Esophagus squamous epithelium (tissue), 5 donors: ENCODE data around the gene IER5L. TPM values are rescaled to one million over a fixed set of nuclear protein-coding genes. Genes with fewer than 3 reads are reported as not detected.

Experiments
- DNase-seq: peaks from one replicate; lab custom pipeline; 2025; lab: John Stamatoyannopoulos, UW
- H3K27ac ChIP-seq, 4 donors: fragments of 200-600 bp; sonication (generic); one replicate each; pipeline ENCODE4 v1.5.1; 2016 to 2019; ENCODE audit warnings: mild to moderate bottlenecking in 1 of 4
- H3K27me3 ChIP-seq, 4 donors: fragments of 200-600 bp; sonication (generic); 1 replicate in 3 of 4; 2 replicates in 1 of 4; pipeline versions ENCODE4 v1.5.1 to v1.6.0; 2017 to 2021; ENCODE audit warnings: antibody characterized with exemption in 1 of 4
- H3K36me3 ChIP-seq, 3 donors: fragments of 200-600 bp; sonication (generic); one replicate each; pipeline ENCODE4 v1.5.1; 2016 to 2019
- H3K4me1 ChIP-seq, 3 donors: fragments of 200-600 bp; sonication (generic); one replicate each; pipeline ENCODE4 v1.5.1; 2017 to 2019
- H3K4me3 ChIP-seq, 4 donors: fragments of 200-600 bp; sonication (generic); 1 replicate in 3 of 4; 2 replicates in 1 of 4; pipeline ENCODE4 v1.5.1; 2016 to 2019; ENCODE audit warnings: mild to moderate bottlenecking in 2 of 4, moderate library complexity in 1 of 4
- H3K9me3 ChIP-seq, 3 donors: fragments of 200-600 bp; sonication (generic); one replicate each; pipeline ENCODE4 v1.5.1; 2016 to 2019
- CTCF ChIP-seq, 6 experiments: fragments of 450-650 bp in 4 of 6; fragments of 200-600 bp in 2 of 6; sonication (generic) in 2 of 6; IDR thresholded peaks; one replicate each; pipeline ENCODE4 v1.5.1; 2016 to 2019; ENCODE audit warnings: antibody characterized with exemption in 6 of 6, mild to moderate bottlenecking in 4 of 6, moderate library complexity in 4 of 6
- POLR2A ChIP-seq, 4 donors: fragments of 450-650 bp; IDR thresholded peaks; one replicate each; pipeline ENCODE4 v1.6.1; 2017; ENCODE audit warnings: antibody characterized with exemption in 4 of 4, mild to moderate bottlenecking in 4 of 4, moderate library complexity in 3 of 4
- WGBS, 2 donors: methylation state at CpG; one replicate each; pipeline ENCODE4 v1.1.5; 2018; 5-methylcytosine and 5-hydroxymethylcytosine counted together
- intact Hi-C: fragments of 100-400 bp; cut with DNase I; formaldehyde crosslinking; loops from one replicate; pipeline ENCODE4 v1.15.0; 2022
- total RNA-seq, 4 donors: library from RNA; depleted of rRNA; stranded (reverse); fragments of >200 nt; gene quantifications; one replicate each; pipeline ENCODE4 v1.1.0, GENCODE V29; 2016
- donor health status: DM: yes; HTN: yes; CAD: no.

IER5L gene
- total RNA-seq, 4 donors from 2014 or later, result 6.1 to 8.7 (median 7.2) TPM

- H3K9me3 ChIP-seq, result no peaks in the 10 kb centered on the region
- TF ChIP-seq POLR2A (IDR thresholded peaks at IDR 0.05), result peak in 1 of 4 donors; percentile 45
- no peak for TF ChIP-seq CTCF (IDR thresholded peaks at IDR 0.05)
- no peaks in the 10 kb centered on the region for H3K27me3 ChIP-seq
- H3K4me1 ChIP-seq, result peaks cover 56 to 66% (median 58%) of the 10 kb centered on the region in 3 donors
- peak overlapping the region in 2 of 4 donors; percentile 47 to 63 for H3K4me3 ChIP-seq
- H3K36me3 ChIP-seq, result peaks cover 13 to 61% (median 24%) of the 10 kb centered on the region in 3 donors
- intact Hi-C loops, result loop anchor here (5.0 kb wide), 1 partner anchor 474 kb away; no protein-coding TSS in a partner anchor
- peak overlapping the region; percentile 97 to 99 (median 99) for H3K27ac ChIP-seq
- no peak for DNase-seq
- 21 to 55% methylated on average over 5 of the region's 21 CpGs for WGBS, 2 donors
These were observed 39.4 kb downstream of the IER5L start for GRCh38 chr9:129138476-129139232.

GRCh38 chr9:129138144-129138462 is 40.0 kb downstream of the IER5L start:
- DNase-seq, result no peak
- Histone ChIP-seq H3K4me3 (peak overlapping the region in 1 of 4 donors; percentile 63), H3K27me3 (no peaks in the 10 kb centered on the region), H3K27ac (peak overlapping the region; percentile 97 to 99 (median 99)), H3K4me1 (peaks cover 51 to 60% (median 53%) of the 10 kb centered on the region in 3 donors), H3K9me3 (no peaks in the 10 kb centered on the region), H3K36me3 (peaks cover 13 to 61% (median 20%) of the 10 kb centered on the region in 3 donors)
- intact Hi-C loops, result loop anchor here (5.0 kb wide), 1 partner anchor 474 kb away; no protein-coding TSS in a partner anchor
- no peak for TF ChIP-seq CTCF (IDR thresholded peaks at IDR 0.05)
- TF ChIP-seq POLR2A (IDR thresholded peaks at IDR 0.05), result no peak
- WGBS, 2 donors, result 50 to 74% methylated on average over 1 to 9 of the region's 9 CpGs

GRCh38 chr9:129137292-129138143 is 40.5 kb downstream of the IER5L start:
- TF ChIP-seq CTCF (IDR thresholded peaks at IDR 0.05), result no peak
- TF ChIP-seq POLR2A (IDR thresholded peaks at IDR 0.05), result no peak
- H3K27ac ChIP-seq, result peak overlapping the region; percentile 97 to 99 (median 99)
- H3K9me3 ChIP-seq, result no peaks in the 10 kb centered on the region
- peaks cover 45 to 54% (median 47%) of the 10 kb centered on the region in 3 donors for H3K4me1 ChIP-seq
- H3K4me3 ChIP-seq, result no peak overlapping the region
- H3K36me3 ChIP-seq, result peaks cover 13 to 63% (median 25%) of the 10 kb centered on the region in 3 donors
- intact Hi-C loops, result loop anchor here (5.0 kb wide), 1 partner anchor 475 kb away; no protein-coding TSS in a partner anchor
- WGBS, 2 donors, result 76 to 79% methylated on average over 8 to 12 of the region's 19 CpGs
- no peaks in the 10 kb centered on the region for H3K27me3 ChIP-seq
- no peak for DNase-seq

GRCh38 chr9:129136446-129137035 is 41.5 kb downstream of the IER5L start:
- 74 to 78% methylated on average over 9 to 13 of the region's 16 CpGs for WGBS, 2 donors
- DNase-seq, result no peak
- Histone ChIP-seq H3K36me3 (peaks cover 13 to 69% (median 25%) of the 10 kb centered on the region in 3 donors), H3K27me3 (no peaks in the 10 kb centered on the region), H3K4me1 (peaks cover 35 to 51% (median 37%) of the 10 kb centered on the region in 3 donors), H3K9me3 (no peaks in the 10 kb centered on the region), H3K4me3 (no peak overlapping the region), H3K27ac (peak overlapping the region in 3 of 4 donors; percentile 97 to 99 (median 99))
- intact Hi-C loops, result loop anchor here (5.0 kb wide), 1 partner anchor 476 kb away; no protein-coding TSS in a partner anchor
- TF ChIP-seq POLR2A (IDR thresholded peaks at IDR 0.05) (no peak), CTCF (IDR thresholded peaks at IDR 0.05) (no peak)
